SK-N-SH (cell line): ENCODE results near the gene CALM1. TPM values are rescaled to one million over a fixed set of nuclear protein-coding genes. Genes with fewer than 3 reads are reported as not detected.

Experiments
- CTCF ChIA-PET: fragments of 300-600, 350-600 bp; formaldehyde crosslinking; extraction: SDS; loops from one replicate; lab custom pipeline; 2021; lab: Yijun Ruan, JAX
- POLR2A ChIA-PET: fragments of 350-600 bp; sonication (Branson Sonifier 250); formaldehyde crosslinking; extraction: SDS; loops from one replicate; lab custom pipeline; 2020; ENCODE audit warnings: antibody characterized with exemption, inconsistent platforms; lab: Yijun Ruan, JAX
- DNase-seq: peaks from one replicate; pipeline ENCODE4 v3.0.0; 2012
- H2AFZ ChIP-seq: fragments of 200-600 bp; sonication (generic); 2 replicates; pipeline ENCODE4 v1.8.1; 2016; ENCODE audit warnings: antibody characterized with exemption, mild to moderate bottlenecking, low read depth
- H3F3A ChIP-seq: fragments of 200-600 bp; sonication (generic); replicated peaks from 2 replicates; pipeline ENCODE3; 2016; ENCODE audit warnings: antibody characterized with exemption, mild to moderate bottlenecking; ENCODE audit not compliant: insufficient read depth
- H3K27ac ChIP-seq, 2 experiments: fragments of 200-500 bp in 1 of 2; fragments of 200-600 bp in 1 of 2; sonication (Bioruptor generic) in 1 of 2; sonication (generic), shearing (Covaris generic) in 1 of 2; 2 replicates each; pipeline versions ENCODE4 v1.5.1 to v1.6.1; 2014 to 2016; ENCODE audit warnings: low read depth in 2 of 2, inconsistent platforms in 1 of 2, low read length in 1 of 2, mild to moderate bottlenecking in 1 of 2, mixed read lengths in 1 of 2
- H3K27me3 ChIP-seq: fragments of 200-600 bp; sonication (generic), shearing (Covaris generic); 2 replicates; pipeline ENCODE4 v1.6.1; 2016; ENCODE audit warnings: mixed run types; ENCODE audit not compliant: insufficient read depth
- H3K36me3 ChIP-seq, 2 experiments: fragments of 200-500 bp in 1 of 2; fragments of 200-600 bp in 1 of 2; sonication (Bioruptor generic) in 1 of 2; sonication (generic) in 1 of 2; replicated peaks in 1 of 2; 2 replicates each; pipeline versions ENCODE3 to v1.5.1; 2014 to 2016; ENCODE audit warnings: low read length in 1 of 2, mild to moderate bottlenecking in 1 of 2; ENCODE audit not compliant: insufficient read depth in 2 of 2, control insufficient read depth in 1 of 2
- H3K4me1 ChIP-seq, 2 experiments: fragments of 200-500 bp in 1 of 2; fragments of 200-600 bp in 1 of 2; sonication (Bioruptor generic) in 1 of 2; sonication (generic), shearing (Covaris generic) in 1 of 2; 2 replicates each; pipeline versions ENCODE4 v1.5.1 to v1.6.1; 2014 to 2016; ENCODE audit warnings: low read depth in 1 of 2, low read length in 1 of 2, mixed run types in 1 of 2; ENCODE audit not compliant: insufficient read depth in 2 of 2, control insufficient read depth in 1 of 2
- H3K4me2 ChIP-seq: fragments of 200-600 bp; sonication (generic), shearing (Covaris generic); 2 replicates; pipeline ENCODE4 v1.6.1; 2017; ENCODE audit warnings: mixed run types
- H3K4me3 ChIP-seq, 2 experiments: fragments of 200-500 bp in 1 of 2; fragments of 200-600 bp in 1 of 2; sonication (Bioruptor generic) in 1 of 2; sonication (generic), shearing (Covaris generic) in 1 of 2; 2 replicates each; pipeline versions ENCODE4 v1.5.1 to v1.8.1; 2014 to 2016; ENCODE audit warnings: low read depth in 2 of 2, inconsistent platforms in 1 of 2, low read length in 1 of 2, mild to moderate bottlenecking in 1 of 2, mixed read lengths in 1 of 2, moderate library complexity in 1 of 2
- H3K79me2 ChIP-seq: fragments of 200-600 bp; sonication (generic); 2 replicates; pipeline ENCODE4 v1.8.1; 2017; ENCODE audit warnings: mild to moderate bottlenecking; ENCODE audit not compliant: insufficient read depth
- H3K9ac ChIP-seq: fragments of 200-600 bp; sonication (generic); 2 replicates; pipeline ENCODE4 v1.6.1; 2017; ENCODE audit warnings: mixed run types
- H3K9me2 ChIP-seq: fragments of 200-600 bp; sonication (generic); 2 replicates; pipeline ENCODE4 v1.6.1; 2017; ENCODE audit warnings: mixed run types
- H3K9me3 ChIP-seq: fragments of 200-600 bp; sonication (generic); 2 replicates; pipeline ENCODE4 v1.6.1; 2017; ENCODE audit warnings: mixed run types, mild to moderate bottlenecking, moderate library complexity
- H4K20me1 ChIP-seq: fragments of 200-600 bp; sonication (generic); 2 replicates; pipeline ENCODE4 v1.6.1; 2017; ENCODE audit warnings: mild to moderate bottlenecking, mixed run types; ENCODE audit not compliant: insufficient read depth
- CHD2 ChIP-seq: fragments of 150-350 bp; IDR thresholded peaks from 2 replicates; pipeline ENCODE4 v1.6.1; 2018; ENCODE audit warnings: low read length; ENCODE audit not compliant: partially characterized antibody
- ELF1 ChIP-seq: IDR thresholded peaks from 2 replicates; pipeline ENCODE4 v1.4.0; 2012
- EP300 ChIP-seq, 2 experiments: IDR thresholded peaks; 2 replicates each; pipeline versions ENCODE4 v1.4.0 to v1.6.1; 2012; ENCODE audit warnings: borderline replicate concordance in 1 of 2, low read depth in 1 of 2, low read length in 1 of 2
- FOXM1 ChIP-seq: IDR thresholded peaks from 2 replicates; pipeline ENCODE4 v1.4.0; 2012; ENCODE audit warnings: low read depth, mild to moderate bottlenecking
- GABPA ChIP-seq: IDR thresholded peaks from 2 replicates; pipeline ENCODE4 v1.4.0; 2012; ENCODE audit warnings: low read depth, mild to moderate bottlenecking
- GATA2 ChIP-seq: sonication (generic); formaldehyde crosslinking; IDR thresholded peaks from 2 replicates; pipeline ENCODE4 v1.5.0; 2020; ENCODE audit warnings: mild to moderate bottlenecking, missing genetic modification reagents
- JUND ChIP-seq: IDR thresholded peaks from 2 replicates; pipeline ENCODE4 v1.4.0; 2012
- NFIC ChIP-seq: IDR thresholded peaks from 2 replicates; pipeline ENCODE4 v1.4.0; 2012; ENCODE audit warnings: borderline replicate concordance
- RAD21 ChIP-seq: IDR thresholded peaks from 2 replicates; pipeline ENCODE4 v1.6.1; 2012; ENCODE audit warnings: mild to moderate bottlenecking, low read length
- RFX5 ChIP-seq: IDR thresholded peaks from 2 replicates; pipeline ENCODE4 v1.6.1; 2012; ENCODE audit warnings: mild to moderate bottlenecking, improper control_type of control experiment, low read length
- TAF1 ChIP-seq: IDR thresholded peaks from 2 replicates; pipeline ENCODE4 v1.6.1; 2012; ENCODE audit warnings: low read depth, mild to moderate bottlenecking, low read length, moderate library complexity, borderline replicate concordance
- TCF12 ChIP-seq: IDR thresholded peaks from 2 replicates; pipeline ENCODE4 v1.4.0; 2012
- TEAD4 ChIP-seq: IDR thresholded peaks from 2 replicates; pipeline ENCODE4 v1.4.0; 2012; ENCODE audit warnings: mild to moderate bottlenecking, borderline replicate concordance; ENCODE audit not compliant: insufficient read depth
- YY1 ChIP-seq: IDR thresholded peaks from 2 replicates; pipeline ENCODE4 v1.4.0; 2012; ENCODE audit warnings: low read depth, mild to moderate bottlenecking
- ZBTB33 ChIP-seq: IDR thresholded peaks from 2 replicates; pipeline ENCODE4 v1.4.0; 2012; ENCODE audit warnings: low read depth, borderline replicate concordance
- WGBS: methylation state at CpG from one replicate; pipeline ENCODE4 v1.1.6; 2017; ENCODE audit warnings: low lambda C conversion rate; 5-methylcytosine and 5-hydroxymethylcytosine counted together
- polyA plus RNA-seq, 3 experiments: library from polyadenylated mRNA; depleted of rRNA; stranded (reverse); fragments of >200 nt; gene quantifications; 2 replicates each; pipeline ENCODE4 v1.2.3, GENCODE V29; 2012
- TF ChIP-seq, protein P1 (sequence below): fragments of 200-600 bp; sonication (generic); IDR thresholded peaks from 2 replicates; pipeline ENCODE4 v1.6.1; 2017; ENCODE audit warnings: antibody characterized with exemption, mild to moderate bottlenecking, moderate library complexity
- TF ChIP-seq, protein P2 (sequence below): IDR thresholded peaks from 2 replicates; pipeline ENCODE4 v1.6.1; 2012; ENCODE audit warnings: mild to moderate bottlenecking, low read depth, low read length, moderate library complexity
- TF ChIP-seq, protein P3 (sequence below): IDR thresholded peaks from 2 replicates; pipeline ENCODE4 v1.4.0; 2012; ENCODE audit warnings: low read depth, borderline replicate concordance
- TF ChIP-seq, protein P4 (sequence below): fragments of 150-350 bp; IDR thresholded peaks from 2 replicates; pipeline ENCODE4 v1.6.1; 2016; ENCODE audit warnings: mild to moderate bottlenecking, low read depth, low read length

Gene CALM1
- polyA plus RNA-seq, 1 of the 3 experiments (the other 2 are of a cell fraction) = 299 TPM

- TF ChIP-seq, protein P1, sequence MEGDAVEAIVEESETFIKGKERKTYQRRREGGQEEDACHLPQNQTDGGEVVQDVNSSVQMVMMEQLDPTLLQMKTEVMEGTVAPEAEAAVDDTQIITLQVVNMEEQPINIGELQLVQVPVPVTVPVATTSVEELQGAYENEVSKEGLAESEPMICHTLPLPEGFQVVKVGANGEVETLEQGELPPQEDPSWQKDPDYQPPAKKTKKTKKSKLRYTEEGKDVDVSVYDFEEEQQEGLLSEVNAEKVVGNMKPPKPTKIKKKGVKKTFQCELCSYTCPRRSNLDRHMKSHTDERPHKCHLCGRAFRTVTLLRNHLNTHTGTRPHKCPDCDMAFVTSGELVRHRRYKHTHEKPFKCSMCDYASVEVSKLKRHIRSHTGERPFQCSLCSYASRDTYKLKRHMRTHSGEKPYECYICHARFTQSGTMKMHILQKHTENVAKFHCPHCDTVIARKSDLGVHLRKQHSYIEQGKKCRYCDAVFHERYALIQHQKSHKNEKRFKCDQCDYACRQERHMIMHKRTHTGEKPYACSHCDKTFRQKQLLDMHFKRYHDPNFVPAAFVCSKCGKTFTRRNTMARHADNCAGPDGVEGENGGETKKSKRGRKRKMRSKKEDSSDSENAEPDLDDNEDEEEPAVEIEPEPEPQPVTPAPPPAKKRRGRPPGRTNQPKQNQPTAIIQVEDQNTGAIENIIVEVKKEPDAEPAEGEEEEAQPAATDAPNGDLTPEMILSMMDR = no peak
- no peak for TF ChIP-seq TEAD4
- TF ChIP-seq ELF1 = no peak
- TF ChIP-seq, protein P2, sequence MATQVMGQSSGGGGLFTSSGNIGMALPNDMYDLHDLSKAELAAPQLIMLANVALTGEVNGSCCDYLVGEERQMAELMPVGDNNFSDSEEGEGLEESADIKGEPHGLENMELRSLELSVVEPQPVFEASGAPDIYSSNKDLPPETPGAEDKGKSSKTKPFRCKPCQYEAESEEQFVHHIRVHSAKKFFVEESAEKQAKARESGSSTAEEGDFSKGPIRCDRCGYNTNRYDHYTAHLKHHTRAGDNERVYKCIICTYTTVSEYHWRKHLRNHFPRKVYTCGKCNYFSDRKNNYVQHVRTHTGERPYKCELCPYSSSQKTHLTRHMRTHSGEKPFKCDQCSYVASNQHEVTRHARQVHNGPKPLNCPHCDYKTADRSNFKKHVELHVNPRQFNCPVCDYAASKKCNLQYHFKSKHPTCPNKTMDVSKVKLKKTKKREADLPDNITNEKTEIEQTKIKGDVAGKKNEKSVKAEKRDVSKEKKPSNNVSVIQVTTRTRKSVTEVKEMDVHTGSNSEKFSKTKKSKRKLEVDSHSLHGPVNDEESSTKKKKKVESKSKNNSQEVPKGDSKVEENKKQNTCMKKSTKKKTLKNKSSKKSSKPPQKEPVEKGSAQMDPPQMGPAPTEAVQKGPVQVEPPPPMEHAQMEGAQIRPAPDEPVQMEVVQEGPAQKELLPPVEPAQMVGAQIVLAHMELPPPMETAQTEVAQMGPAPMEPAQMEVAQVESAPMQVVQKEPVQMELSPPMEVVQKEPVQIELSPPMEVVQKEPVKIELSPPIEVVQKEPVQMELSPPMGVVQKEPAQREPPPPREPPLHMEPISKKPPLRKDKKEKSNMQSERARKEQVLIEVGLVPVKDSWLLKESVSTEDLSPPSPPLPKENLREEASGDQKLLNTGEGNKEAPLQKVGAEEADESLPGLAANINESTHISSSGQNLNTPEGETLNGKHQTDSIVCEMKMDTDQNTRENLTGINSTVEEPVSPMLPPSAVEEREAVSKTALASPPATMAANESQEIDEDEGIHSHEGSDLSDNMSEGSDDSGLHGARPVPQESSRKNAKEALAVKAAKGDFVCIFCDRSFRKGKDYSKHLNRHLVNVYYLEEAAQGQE = peak; percentile 57; the same call in 1 of the 2 replicates
- 0 out of 2 replicates have a peak, but pooled peaks have one; percentile 12 for TF ChIP-seq RAD21
Measured at GRCh38 chr14:90382491-90383125, 14.2 kb upstream of the CALM1 start (continued).

DNA sequence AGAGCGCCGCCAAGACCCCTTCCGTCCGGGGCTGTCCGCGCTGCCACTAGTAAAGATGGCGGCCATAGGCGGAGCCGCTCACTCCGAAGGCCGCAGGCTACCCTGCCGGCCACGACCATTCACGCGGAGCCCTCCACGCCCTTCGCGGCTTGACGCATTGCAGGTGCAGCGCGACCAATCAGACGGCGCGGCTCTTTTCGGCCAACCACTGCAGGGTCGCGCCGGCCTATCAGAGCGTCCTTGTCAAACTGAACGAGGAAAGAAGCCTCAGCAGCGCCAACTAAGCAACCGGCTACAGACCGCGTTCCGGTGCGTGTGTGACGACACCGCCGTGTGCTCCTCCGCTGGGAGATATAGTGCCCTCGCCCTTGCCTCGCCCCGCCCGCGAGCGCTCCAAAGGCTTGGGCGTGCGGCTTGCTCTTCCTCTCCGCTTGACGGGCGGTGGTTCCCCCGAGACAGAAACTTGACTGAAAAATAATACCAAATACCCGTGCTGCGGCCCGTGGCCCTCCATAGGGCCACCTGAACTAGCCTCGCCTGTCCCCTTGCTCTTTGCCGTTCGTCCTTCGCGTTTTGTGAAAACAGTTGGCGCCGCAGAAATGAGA is 13.6 kb upstream of the CALM1 start:
- Histone ChIP-seq H3K4me3 (peak overlapping the region; percentile 70 to 80), H3K79me2 (no peaks in the 10 kb centered on the region), H4K20me1 (no peaks in the 10 kb centered on the region), H3K36me3 (no peaks in the 10 kb centered on the region), H3K9me2 (no peaks in the 10 kb centered on the region), H3K9ac (peak overlapping the region; percentile 96), H3K27me3 (no peaks in the 10 kb centered on the region), H3K4me1 (peaks cover 16 to 24% of the 10 kb centered on the region in 2 experiments; a peak in 2 of 4 replicates), H2AFZ (peak overlapping the region; percentile 98), H3K27ac (peak overlapping the region; percentile 96 to 99), H3F3A (peaks cover 3% of the 10 kb centered on the region), H3K4me2 (peak overlapping the region; percentile 92), H3K9me3 (no peaks in the 10 kb centered on the region)
- CTCF ChIA-PET = interaction anchor here (1.0 to 4.2 kb wide), 8 partner anchors 12 to 377 kb away, joined by 3 to 18 read pairs (median 8); no protein-coding TSS in a partner anchor
- DNase-seq = peak; percentile 95
- POLR2A ChIA-PET = interaction anchor here (0.7 to 3.7 kb wide), 7 partner anchors 13 to 356 kb away, joined by 3 to 36 read pairs (median 4); partner anchors contain the start of gene CALM1
- WGBS = 1% methylated on average over 29 of the region's 62 CpGs
- peak; percentile 99 for TF ChIP-seq YY1
- TF ChIP-seq GATA2 (CRISPR knock-in tag) = no peak
- TF ChIP-seq, protein P3, sequence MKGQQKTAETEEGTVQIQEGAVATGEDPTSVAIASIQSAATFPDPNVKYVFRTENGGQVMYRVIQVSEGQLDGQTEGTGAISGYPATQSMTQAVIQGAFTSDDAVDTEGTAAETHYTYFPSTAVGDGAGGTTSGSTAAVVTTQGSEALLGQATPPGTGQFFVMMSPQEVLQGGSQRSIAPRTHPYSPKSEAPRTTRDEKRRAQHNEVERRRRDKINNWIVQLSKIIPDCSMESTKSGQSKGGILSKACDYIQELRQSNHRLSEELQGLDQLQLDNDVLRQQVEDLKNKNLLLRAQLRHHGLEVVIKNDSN = peak; percentile 57
- TF ChIP-seq ELF1 = peak; percentile 86
- TF ChIP-seq ZBTB33 = peak; percentile 62; the same call in 1 of the 2 replicates
- peak; percentile 5 to 46; a peak in 2 of 4 replicates for TF ChIP-seq EP300 (IDR thresholded peaks at IDR 0.05; ENCODE audit: borderline replicate concordance in 1 of 2, low read depth in 1 of 2, low read length in 1 of 2)
- TF ChIP-seq NFIC = peak; percentile 46; the same call in 1 of the 2 replicates
- peak; percentile 87 for TF ChIP-seq FOXM1
- TF ChIP-seq TCF12 = peak; percentile 53
- TF ChIP-seq, protein P4, sequence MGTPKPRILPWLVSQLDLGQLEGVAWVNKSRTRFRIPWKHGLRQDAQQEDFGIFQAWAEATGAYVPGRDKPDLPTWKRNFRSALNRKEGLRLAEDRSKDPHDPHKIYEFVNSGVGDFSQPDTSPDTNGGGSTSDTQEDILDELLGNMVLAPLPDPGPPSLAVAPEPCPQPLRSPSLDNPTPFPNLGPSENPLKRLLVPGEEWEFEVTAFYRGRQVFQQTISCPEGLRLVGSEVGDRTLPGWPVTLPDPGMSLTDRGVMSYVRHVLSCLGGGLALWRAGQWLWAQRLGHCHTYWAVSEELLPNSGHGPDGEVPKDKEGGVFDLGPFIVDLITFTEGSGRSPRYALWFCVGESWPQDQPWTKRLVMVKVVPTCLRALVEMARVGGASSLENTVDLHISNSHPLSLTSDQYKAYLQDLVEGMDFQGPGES = peak; percentile 60
- TF ChIP-seq CHD2 = peak; percentile 95
- peak; percentile 47; the same call in 1 of the 2 replicates for TF ChIP-seq TEAD4
- no peak for TF ChIP-seq JUND
- peak; percentile 89 for TF ChIP-seq TAF1
- TF ChIP-seq GABPA = peak; percentile 58
- TF ChIP-seq RFX5 = peak; percentile 67
- TF ChIP-seq RAD21 = no peak
